Stimulated activated effector memory CD8-positive, alpha-beta T cell treated with anti-CD3 and anti-CD28 coated beads, Interleukin-12 subunit alpha, Interleukin-12 subunit beta, amount 100 ng/mL, for 72 hours (primary cell): ENCODE measurements around the gene HDAC9.

Source experiments
- ATAC-seq: fragments of 150-1000 bp; cut with Tn5 transposase; 2 replicates; pipeline ENCODE4 v1.10.0; 2021
- DNase-seq, 2 donors: peaks; one replicate each; pipeline ENCODE4 v3.0.0; 2021 to 2022; ENCODE audit warnings: low spot score in 2 of 2
- H3K27ac Mint-ChIP-seq: one replicate; pipeline ENCODE4 v1.8.0; 2022; ENCODE audit warnings: mild to moderate bottlenecking, mixed read lengths
- H3K36me3 Mint-ChIP-seq: one replicate; pipeline ENCODE4 v1.8.0; 2022; ENCODE audit warnings: mild to moderate bottlenecking, mixed read lengths
- H3K4me1 Mint-ChIP-seq: one replicate; pipeline ENCODE4 v1.8.0; 2022; ENCODE audit warnings: mixed read lengths
- H3K4me3 Mint-ChIP-seq: one replicate; pipeline ENCODE4 v1.8.0; 2022; ENCODE audit warnings: mild to moderate bottlenecking, mixed read lengths
- H3K9me3 Mint-ChIP-seq: one replicate; pipeline ENCODE4 v1.8.0; 2022; ENCODE audit warnings: mixed read lengths

HDAC9 gene

GRCh38 chr7:18573410-18574234 is 78.1 kb downstream of the HDAC9 start:
- Mint-ChIP-seq H3K27ac (no peak overlapping the region), H3K4me1 (peaks cover 15% of the 10 kb centered on the region), H3K36me3 (no peaks in the 10 kb centered on the region), H3K9me3 (no peaks in the 10 kb centered on the region), H3K4me3 (no peak overlapping the region)
- ATAC-seq (no peak), DNase-seq (no peak)

DNA sequence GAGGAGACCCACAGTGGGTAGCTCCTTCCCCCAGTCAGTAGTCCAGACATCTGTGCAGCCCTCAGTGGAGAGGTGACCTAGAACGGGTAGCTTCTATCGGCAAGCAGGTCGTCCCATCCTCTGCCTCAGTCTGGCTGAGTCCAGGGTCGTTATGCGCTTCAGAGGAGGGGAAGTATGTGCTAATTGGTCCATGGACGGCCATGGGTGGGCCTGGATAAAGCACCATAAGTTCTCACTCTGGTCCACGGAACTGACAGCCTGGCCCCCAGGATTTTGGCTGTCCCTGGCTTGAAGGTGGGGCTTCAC is 78.6 kb downstream of the HDAC9 start:
- Mint-ChIP-seq H3K4me3 (no peak overlapping the region), H3K27ac (no peak overlapping the region), H3K4me1 (peaks cover 15% of the 10 kb centered on the region), H3K9me3 (no peaks in the 10 kb centered on the region), H3K36me3 (no peaks in the 10 kb centered on the region)
- no peak for DNase-seq
- ATAC-seq = no peak

- Mint-ChIP-seq H3K36me3 (no peaks in the 10 kb centered on the region), H3K27ac (no peak overlapping the region), H3K4me3 (no peak overlapping the region), H3K4me1 (peaks cover 15% of the 10 kb centered on the region), H3K9me3 (no peaks in the 10 kb centered on the region)
- peak; percentile 42 for ATAC-seq
- DNase-seq = no peak
Measured at GRCh38 chr7:18574676-18575075, 79.1 kb downstream of the HDAC9 start.

- DNase-seq (no peak), ATAC-seq (no peak)
- H3K27ac Mint-ChIP-seq = peak overlapping the region; percentile 10
- no peak overlapping the region for H3K4me3 Mint-ChIP-seq
- H3K4me1 Mint-ChIP-seq = peaks cover 15% of the 10 kb centered on the region
- H3K9me3 Mint-ChIP-seq = no peaks in the 10 kb centered on the region
- no peaks in the 10 kb centered on the region for H3K36me3 Mint-ChIP-seq
Measured at GRCh38 chr7:18575622-18576572, 80.3 kb downstream of the HDAC9 start.

GRCh38 chr7:18577096-18577771 is 81.7 kb downstream of the HDAC9 start:
- Mint-ChIP-seq H3K4me1 (peaks cover 15% of the 10 kb centered on the region), H3K36me3 (no peaks in the 10 kb centered on the region), H3K9me3 (no peaks in the 10 kb centered on the region), H3K4me3 (no peak overlapping the region), H3K27ac (peak overlapping the region; percentile 10)
- DNase-seq = no peak
- peak; percentile 34 for ATAC-seq

- H3K36me3 Mint-ChIP-seq = no peaks in the 10 kb centered on the region
- H3K4me3 Mint-ChIP-seq = no peak overlapping the region
- no peaks in the 10 kb centered on the region for H3K9me3 Mint-ChIP-seq
- DNase-seq (no peak), ATAC-seq (no peak)
- H3K27ac Mint-ChIP-seq = no peak overlapping the region
- peaks cover 15% of the 10 kb centered on the region for H3K4me1 Mint-ChIP-seq
Measured at GRCh38 chr7:18579698-18580097, 84.1 kb downstream of the HDAC9 start.

DNA sequence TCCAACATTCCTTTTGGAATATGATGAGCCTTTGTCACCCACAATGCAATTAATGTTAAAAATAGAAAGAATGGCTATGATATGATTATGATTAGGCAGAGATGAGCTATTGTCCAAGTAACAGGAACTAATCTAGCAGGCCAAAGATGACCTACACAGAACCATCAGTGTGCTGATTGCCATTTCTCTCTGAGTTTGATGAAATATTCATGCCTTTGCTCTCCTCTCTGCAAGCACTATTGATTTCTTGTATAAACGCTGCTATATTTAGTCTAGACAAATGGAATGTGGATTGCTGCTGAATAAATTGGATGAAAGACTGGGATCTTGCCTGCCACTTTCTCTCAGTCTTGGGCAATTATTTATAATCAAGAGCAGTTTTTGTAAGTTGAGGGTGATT is 85.4 kb downstream of the HDAC9 start:
- no peak for DNase-seq
- Mint-ChIP-seq H3K27ac (no peak overlapping the region), H3K9me3 (no peaks in the 10 kb centered on the region), H3K36me3 (no peaks in the 10 kb centered on the region), H3K4me3 (no peak overlapping the region), H3K4me1 (peaks cover 15% of the 10 kb centered on the region)
- ATAC-seq = no peak

DNA sequence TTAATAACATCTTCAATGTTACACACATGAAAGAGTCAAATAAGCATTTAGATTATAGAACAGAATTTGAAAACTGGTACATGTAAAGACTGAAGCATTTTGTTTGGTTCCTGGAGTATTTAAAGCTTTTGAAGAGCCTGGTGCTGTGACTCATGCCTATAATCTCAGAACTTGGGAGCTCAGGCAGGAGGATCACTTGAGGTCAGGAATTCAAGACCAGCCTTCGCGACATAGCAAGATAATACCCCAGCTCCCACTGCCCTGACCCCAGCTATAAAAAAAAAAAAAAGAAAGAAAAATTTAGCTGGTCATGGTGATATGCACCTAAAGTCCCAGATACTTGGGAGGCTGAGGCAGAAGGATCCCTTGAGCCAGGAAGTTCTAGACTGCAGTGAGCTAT is 87.8 kb downstream of the HDAC9 start:
- Mint-ChIP-seq H3K9me3 (no peaks in the 10 kb centered on the region), H3K4me1 (no peaks in the 10 kb centered on the region), H3K27ac (no peak overlapping the region), H3K36me3 (no peaks in the 10 kb centered on the region), H3K4me3 (no peak overlapping the region)
- no peak for DNase-seq
- no peak for ATAC-seq

DNA sequence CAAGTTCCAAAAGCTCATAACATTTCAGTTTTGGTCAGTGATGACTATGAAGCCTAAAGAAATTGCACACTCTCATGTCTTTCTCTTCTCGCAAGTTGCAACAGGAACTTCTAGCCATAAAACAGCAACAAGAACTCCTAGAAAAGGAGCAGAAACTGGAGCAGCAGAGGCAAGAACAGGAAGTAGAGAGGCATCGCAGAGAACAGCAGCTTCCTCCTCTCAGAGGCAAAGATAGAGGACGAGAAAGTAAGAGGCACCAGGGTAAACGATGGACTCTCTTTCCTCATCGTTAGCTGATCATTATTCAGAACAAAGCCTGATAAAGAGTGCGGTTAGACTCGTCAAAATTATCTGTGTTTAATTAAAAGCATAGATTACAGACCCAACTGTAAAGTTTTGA is 94.7 kb downstream of the HDAC9 start:
- DNase-seq = no peak
- H3K4me1 Mint-ChIP-seq = no peaks in the 10 kb centered on the region
- no peak for ATAC-seq
- H3K36me3 Mint-ChIP-seq = peaks cover 26% of the 10 kb centered on the region
- H3K27ac Mint-ChIP-seq = no peak overlapping the region
- H3K9me3 Mint-ChIP-seq = no peaks in the 10 kb centered on the region
- no peak overlapping the region for H3K4me3 Mint-ChIP-seq

- H3K4me1 Mint-ChIP-seq = no peaks in the 10 kb centered on the region
- DNase-seq (no peak), ATAC-seq (no peak)
- H3K36me3 Mint-ChIP-seq = peaks cover 26% of the 10 kb centered on the region
- no peak overlapping the region for H3K4me3 Mint-ChIP-seq
- no peaks in the 10 kb centered on the region for H3K9me3 Mint-ChIP-seq
- no peak overlapping the region for H3K27ac Mint-ChIP-seq
Measured at GRCh38 chr7:18590744-18591340, 95.3 kb downstream of the HDAC9 start.

GRCh38 chr7:18593602-18594279 is 98.2 kb downstream of the HDAC9 start:
- no peak for DNase-seq
- Mint-ChIP-seq H3K9me3 (peaks cover 2% of the 10 kb centered on the region), H3K27ac (no peak overlapping the region), H3K4me3 (no peak overlapping the region), H3K4me1 (no peaks in the 10 kb centered on the region), H3K36me3 (peaks cover 33% of the 10 kb centered on the region)
- peak; percentile 32 for ATAC-seq

- Mint-ChIP-seq H3K36me3 (peaks cover 29% of the 10 kb centered on the region), H3K9me3 (peaks cover 12% of the 10 kb centered on the region), H3K27ac (no peak overlapping the region), H3K4me3 (no peak overlapping the region), H3K4me1 (no peaks in the 10 kb centered on the region)
- DNase-seq (no peak), ATAC-seq (no peak)
Measured at GRCh38 chr7:18597754-18598153, 102.2 kb downstream of the HDAC9 start.

GRCh38 chr7:18607025-18607424 is 111.5 kb downstream of the HDAC9 start:
- H3K36me3 Mint-ChIP-seq = peaks cover 23% of the 10 kb centered on the region
- no peak overlapping the region for H3K27ac Mint-ChIP-seq
- H3K4me3 Mint-ChIP-seq = no peak overlapping the region
- DNase-seq (no peak), ATAC-seq (no peak)
- peaks cover under 1% of the 10 kb centered on the region for H3K4me1 Mint-ChIP-seq
- peaks cover 31% of the 10 kb centered on the region for H3K9me3 Mint-ChIP-seq

DNA sequence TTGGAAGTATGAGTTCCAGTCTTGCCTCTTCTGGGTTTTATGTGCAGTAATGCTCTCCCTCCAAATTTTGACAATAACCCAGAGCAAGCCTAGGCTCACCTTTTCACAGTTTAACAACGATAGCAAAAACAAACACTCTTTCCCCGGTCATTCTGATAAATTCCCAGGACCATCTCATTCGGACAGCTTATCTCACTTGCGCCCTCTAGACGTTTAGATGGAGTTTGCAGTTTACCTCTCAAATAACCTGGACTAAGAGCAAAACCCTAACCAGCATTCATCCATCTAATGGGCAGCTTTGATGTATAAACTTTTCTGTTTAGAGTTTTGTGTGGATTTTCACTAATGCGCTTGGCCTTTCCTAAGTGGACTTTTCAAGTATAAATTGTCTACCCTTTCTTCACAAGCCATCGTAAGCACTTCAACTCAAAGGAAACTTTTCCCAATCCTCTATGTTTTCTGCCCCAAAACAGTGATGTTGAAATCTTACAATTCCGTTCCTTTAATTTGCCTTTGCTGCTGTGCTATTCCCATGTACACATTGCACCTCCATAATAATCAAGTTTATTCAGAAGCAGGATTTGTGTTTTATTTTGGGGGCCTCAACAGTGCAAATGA is 114.9 kb downstream of the HDAC9 start:
- Mint-ChIP-seq H3K36me3 (peaks cover 11% of the 10 kb centered on the region), H3K27ac (no peak overlapping the region), H3K9me3 (peaks cover 6% of the 10 kb centered on the region), H3K4me1 (peaks cover 7% of the 10 kb centered on the region), H3K4me3 (no peak overlapping the region)
- DNase-seq (no peak), ATAC-seq (no peak)
